Stomach (tissue), 9 donors: Measurements from ENCODE around the gene ULBP2. TPM values are rescaled to one million over a fixed set of nuclear protein-coding genes. Genes with fewer than 3 reads are reported as not detected.
"Not testable (repeated sequence)": the region's sequence is repeated elsewhere in the genome, so short reads cannot be mapped to it uniquely, and the experiment has no call there.

ENCODE experiments used
- DNase-seq, 2 donors: peaks; one replicate each; pipeline versions ENCODE4 v3.0.0 to v3.0.0-alpha.2; 2013 to 2019
- H3K27ac ChIP-seq, 5 donors: fragments of 200-600 bp in 4 of 5; sonication (generic) in 4 of 5; one replicate each; pipeline ENCODE4 v1.5.1; 2013 to 2019; ENCODE audit warnings: mild to moderate bottlenecking in 1 of 5, moderate library complexity in 1 of 5
- H3K27me3 ChIP-seq, 3 donors: fragments of 200-600 bp; sonication (generic); one replicate each; pipeline ENCODE4 v1.5.1; 2017 to 2019; ENCODE audit warnings: mixed run types in 1 of 3
- H3K36me3 ChIP-seq, 4 donors: fragments of 200-600 bp; sonication (generic); 1 replicate in 3 of 4; 2 replicates in 1 of 4; pipeline ENCODE4 v1.5.1; 2016 to 2019
- H3K4me1 ChIP-seq, 4 donors: fragments of 200-600 bp; sonication (generic); one replicate each; pipeline ENCODE4 v1.5.1; 2016 to 2019
- H3K4me3 ChIP-seq, 4 donors: fragments of 200-600 bp; sonication (generic) in 3 of 4; one replicate each; pipeline ENCODE4 v1.5.1; 2016 to 2019; ENCODE audit warnings: mild to moderate bottlenecking in 1 of 4
- H3K9me3 ChIP-seq, 4 donors: fragments of 200-600 bp; sonication (generic); one replicate each; pipeline ENCODE4 v1.5.1; 2016 to 2019
- CTCF ChIP-seq, 7 experiments: fragments of 450-650 bp in 4 of 7; fragments of 200-600 bp in 3 of 7; sonication (generic) in 3 of 7; IDR thresholded peaks; one replicate each; pipeline ENCODE4 v1.5.1; 2016 to 2019; ENCODE audit warnings: antibody characterized with exemption in 7 of 7, control low read depth in 2 of 7, mild to moderate bottlenecking in 1 of 7
- EP300 ChIP-seq: sonication (generic); formaldehyde crosslinking; IDR thresholded peaks from one replicate; pipeline ENCODE4 v1.6.1; 2017; ENCODE audit warnings: antibody characterized with exemption
- POLR2A ChIP-seq, 4 donors: fragments of 450-650 bp; IDR thresholded peaks; one replicate each; pipeline ENCODE4 v1.6.1; 2016; ENCODE audit warnings: antibody characterized with exemption in 4 of 4, control low read depth in 2 of 4, mild to moderate bottlenecking in 1 of 4, moderate library complexity in 1 of 4
- POLR2AphosphoS5 ChIP-seq, 3 donors: sonication (generic); formaldehyde crosslinking; IDR thresholded peaks; one replicate each; pipeline ENCODE4 v1.6.1; 2016; ENCODE audit warnings: antibody characterized with exemption in 3 of 3
- WGBS, 5 donors: extraction: QIAGEN DNeasy Blood & Tissue Kit in 3 of 5; methylation state at CpG; one replicate each; pipeline versions ENCODE4 v1.1.5 to v1.1.7; 2013 to 2018; 5-methylcytosine and 5-hydroxymethylcytosine counted together
- intact Hi-C: fragments of 100-400 bp; cut with DNase I; formaldehyde crosslinking; loops from one replicate; pipeline ENCODE4 v1.15.1; 2023; ENCODE audit warnings: low total_unique reads
- polyA plus RNA-seq, 3 donors: library from polyadenylated mRNA; stranded (reverse); fragments of 200-250 nt; gene quantifications; one replicate each; pipeline ENCODE4 v1.2.3, GENCODE V29; 2013
- total RNA-seq, 5 donors: library from RNA; depleted of rRNA; stranded (reverse); fragments of >200 nt; gene quantifications; one replicate each; pipeline versions ENCODE4 v1.1.0 to v1.2.3, GENCODE V29; 2014 to 2016
- donor health status: healthy with polysubstance abuse.
- donor health status: Bipolar disorder and iron deficiency.
- donor health status: healthy.

The ULBP2 gene
- total and polyA plus RNA-seq, 8 donors = 0.31 to 1.4 (median 0.43) TPM; not detected in 5

GRCh38 chr6:149907317-149907716, 34.5 kb upstream of the ULBP2 start:
- peaks cover 0 to 12% (median 8%) of the 10 kb centered on the region in 4 donors for H3K9me3 ChIP-seq
- no peak overlapping the region for H3K27ac ChIP-seq
- no peaks in the 10 kb centered on the region for H3K4me1 ChIP-seq
- DNase-seq = no peak
- H3K4me3 ChIP-seq = no peak overlapping the region
- H3K27me3 ChIP-seq = no peaks in the 10 kb centered on the region
- intact Hi-C loops = no loop called here
- no peak for TF ChIP-seq CTCF (IDR thresholded peaks at IDR 0.05)
- no peaks in the 10 kb centered on the region for H3K36me3 ChIP-seq
- WGBS, 5 donors = 75 to 84% (median 80%) methylated on average over 2 of the region's 2 CpGs

- H3K4me1 ChIP-seq, intact Hi-C loops, DNase-seq, H3K27ac ChIP-seq, H3K36me3 ChIP-seq, H3K4me3 ChIP-seq, H3K27me3 ChIP-seq: not testable (repeated sequence)
- H3K9me3 ChIP-seq = peaks cover 0 to 12% (median 8%) of the 10 kb centered on the region in 4 donors
- 73 to 86% (median 76%) methylated on average over 4 of the region's 4 CpGs for WGBS, 5 donors
Measured at GRCh38 chr6:149908480-149908879, 33.3 kb upstream of the ULBP2 start.

GRCh38 chr6:149909701-149910470, 31.9 kb upstream of the ULBP2 start:
- 74 to 92% (median 86%) methylated on average over 5 to 9 of the region's 9 CpGs for WGBS, 5 donors
- H3K27me3 ChIP-seq = no peaks in the 10 kb centered on the region
- TF ChIP-seq CTCF (IDR thresholded peaks at IDR 0.05) (no peak), EP300 (no peak), POLR2AphosphoS5 (IDR thresholded peaks at IDR 0.05) (no peak), POLR2A (IDR thresholded peaks at IDR 0.05) (no peak)
- H3K27ac ChIP-seq = no peak overlapping the region
- H3K4me1 ChIP-seq = no peaks in the 10 kb centered on the region
- no peak for DNase-seq
- intact Hi-C loops = no loop called here
- H3K36me3 ChIP-seq = no peaks in the 10 kb centered on the region
- H3K4me3 ChIP-seq = no peak overlapping the region
- peaks cover 0 to 12% (median 8%) of the 10 kb centered on the region in 4 donors for H3K9me3 ChIP-seq

GRCh38 chr6:149910721-149911151, 31.1 kb upstream of the ULBP2 start:
- peaks cover 0 to 12% (median 8%) of the 10 kb centered on the region in 4 donors for H3K9me3 ChIP-seq
- no peaks in the 10 kb centered on the region for H3K4me1 ChIP-seq
- no peak overlapping the region for H3K4me3 ChIP-seq
- intact Hi-C loops = no loop called here
- H3K27ac ChIP-seq = no peak overlapping the region
- 93 to 95% (median 94%) methylated on average over 23 of the region's 23 CpGs for WGBS, 5 donors
- no peaks in the 10 kb centered on the region for H3K36me3 ChIP-seq
- DNase-seq = no peak
- H3K27me3 ChIP-seq = no peaks in the 10 kb centered on the region
- TF ChIP-seq EP300 (no peak), POLR2AphosphoS5 (IDR thresholded peaks at IDR 0.05) (no peak), POLR2A (IDR thresholded peaks at IDR 0.05) (no peak), CTCF (IDR thresholded peaks at IDR 0.05) (no peak)

GRCh38 chr6:149912680-149913079, 29.1 kb upstream of the ULBP2 start:
- WGBS, 5 donors = 63 to 81% (median 70%) methylated on average over 3 of the region's 3 CpGs
- intact Hi-C loops, H3K27ac ChIP-seq, H3K4me1 ChIP-seq, H3K36me3 ChIP-seq, H3K27me3 ChIP-seq, DNase-seq, H3K4me3 ChIP-seq: not testable (repeated sequence)
- peaks cover 0 to 12% (median 8%) of the 10 kb centered on the region in 4 donors for H3K9me3 ChIP-seq
